GM23338 (cell line): ENCODE measurements around the gene SYNDIG1. TPM values are rescaled to one million over a fixed set of nuclear protein-coding genes. Genes with fewer than 3 reads are reported as not detected.

ENCODE experiments used
- ATAC-seq: fragments of 200-7000 bp; cut with Tn5 transposase; 3 replicates; pipeline ENCODE4 v1.9.1; 2020
- DNase-seq: peaks from one replicate; pipeline ENCODE4 v3.0.0-alpha.2; 2015; ENCODE audit warnings: low spot score
- H2AFZ ChIP-seq: fragments of 200-600 bp; sonication (generic); 2 replicates; pipeline ENCODE4 v1.8.0; 2016; ENCODE audit warnings: antibody characterized with exemption, mild to moderate bottlenecking, moderate library complexity
- H3F3A ChIP-seq: fragments of 200-600 bp; sonication (generic); replicated peaks from 2 replicates; pipeline ENCODE4 v1.8.0; 2017; ENCODE audit warnings: antibody characterized with exemption, mixed run types, low read depth
- H3K27ac ChIP-seq: fragments of 200-600 bp; sonication (generic); 2 replicates; pipeline ENCODE4 v1.6.1; 2016; ENCODE audit warnings: low read depth
- H3K27me3 ChIP-seq: fragments of 200-600 bp; sonication (generic); 2 replicates; pipeline ENCODE4 v1.8.0; 2016; ENCODE audit warnings: mild to moderate bottlenecking, mixed run types, moderate library complexity; ENCODE audit not compliant: insufficient read depth
- H3K36me3 ChIP-seq: fragments of 200-600 bp; sonication (generic); 2 replicates; pipeline ENCODE4 v1.8.0; 2016; ENCODE audit warnings: mild to moderate bottlenecking; ENCODE audit not compliant: insufficient read depth
- H3K4me1 ChIP-seq: fragments of 200-600 bp; sonication (generic); 2 replicates; pipeline ENCODE4 v1.8.0; 2016; ENCODE audit warnings: mild to moderate bottlenecking, moderate library complexity; ENCODE audit not compliant: insufficient read depth
- H3K4me2 ChIP-seq: fragments of 200-600 bp; sonication (generic); 2 replicates; pipeline ENCODE4 v1.7.1; 2017; ENCODE audit warnings: mixed run types
- H3K4me3 ChIP-seq: fragments of 200-600 bp; sonication (generic); 2 replicates; pipeline ENCODE4 v1.6.1; 2016; ENCODE audit warnings: mixed run types
- H3K79me2 ChIP-seq: fragments of 200-600 bp; sonication (generic); replicated peaks from 2 replicates; pipeline ENCODE4 v1.8.0; 2017; ENCODE audit warnings: mild to moderate bottlenecking; ENCODE audit not compliant: insufficient read depth
- H3K9me2 ChIP-seq: fragments of 200-600 bp; sonication (generic); 2 replicates; pipeline ENCODE4 v1.8.0; 2017; ENCODE audit not compliant: insufficient read depth
- H4K20me1 ChIP-seq: fragments of 200-600 bp; sonication (generic); replicated peaks from 2 replicates; pipeline ENCODE4 v1.8.0; 2017; ENCODE audit warnings: mild to moderate bottlenecking; ENCODE audit not compliant: insufficient read depth
- H3K27ac Mint-ChIP-seq: 2 replicates; pipeline ENCODE4 v1.8.0; 2020; ENCODE audit warnings: inconsistent platforms, mild to moderate bottlenecking, moderate library complexity, mixed read lengths
- H3K27me3 Mint-ChIP-seq: 3 replicates; pipeline ENCODE4 v1.8.0; 2022; ENCODE audit warnings: low read depth, mild to moderate bottlenecking, moderate library complexity, mixed read lengths, inconsistent platforms; ENCODE audit not compliant: insufficient read depth, poor library complexity
- H3K36me3 Mint-ChIP-seq: 3 replicates; pipeline ENCODE4 v1.8.0; 2021; ENCODE audit warnings: low read depth, mild to moderate bottlenecking, inconsistent platforms, moderate library complexity, mixed read lengths
- H3K4me1 Mint-ChIP-seq: 3 replicates; pipeline ENCODE4 v1.8.0; 2020; ENCODE audit warnings: mild to moderate bottlenecking, inconsistent platforms, mixed read lengths
- H3K4me3 Mint-ChIP-seq: 3 replicates; pipeline ENCODE4 v1.8.0; 2021; ENCODE audit warnings: moderate library complexity, mild to moderate bottlenecking, inconsistent platforms, mixed read lengths
- H3K9me3 Mint-ChIP-seq: 3 replicates; pipeline ENCODE4 v1.8.0; 2020; ENCODE audit warnings: moderate library complexity, mild to moderate bottlenecking, inconsistent platforms, mixed read lengths
- CREB1 ChIP-seq: fragments of 250-450 bp; sonication (Bioruptor Pico); IDR thresholded peaks from 2 replicates; pipeline ENCODE4 v1.5.0; 2020; ENCODE audit warnings: low read depth, mild to moderate bottlenecking, moderate library complexity
- CTCF ChIP-seq, 2 experiments: fragments of 200-600 bp in 1 of 2; sonication (generic) in 1 of 2; conservative IDR thresholded peaks; 2 replicates each; pipeline versions ENCODE4 v1.5.1 to v1.6.1; 2016 to 2017; ENCODE audit warnings: antibody characterized with exemption in 2 of 2, low read depth in 2 of 2, mild to moderate bottlenecking in 2 of 2, moderate library complexity in 1 of 2
- ETS1 ChIP-seq: IDR thresholded peaks from 2 replicates; pipeline ENCODE4 v1.6.1; 2016; ENCODE audit warnings: antibody characterized with exemption
- EZH2 ChIP-seq: fragments of 200-600 bp; sonication (generic); IDR thresholded peaks from one replicate; pipeline ENCODE4 v1.8.0; 2017; ENCODE audit warnings: antibody characterized with exemption, mild to moderate bottlenecking, low read depth; ENCODE audit not compliant: unreplicated experiment
- EZH2phosphoT487 ChIP-seq: fragments of 200-600 bp; sonication (generic); IDR thresholded peaks from one replicate; pipeline ENCODE4 v1.8.1; 2018; ENCODE audit warnings: antibody characterized with exemption; ENCODE audit not compliant: unreplicated experiment
- JUNB ChIP-seq: IDR thresholded peaks from one replicate; pipeline ENCODE4 v1.6.1; 2016; ENCODE audit warnings: antibody characterized with exemption; ENCODE audit not compliant: unreplicated experiment
- NANOG ChIP-seq: IDR thresholded peaks from 2 replicates; pipeline ENCODE4 v1.6.1; 2016; ENCODE audit warnings: antibody characterized with exemption, borderline replicate concordance
- POLR2AphosphoS5 ChIP-seq: IDR thresholded peaks from 2 replicates; pipeline ENCODE4 v1.6.1; 2016; ENCODE audit warnings: antibody characterized with exemption, low read depth
- REST ChIP-seq: IDR thresholded peaks from one replicate; pipeline ENCODE4 v1.6.1; 2018; ENCODE audit warnings: antibody characterized with exemption; ENCODE audit not compliant: unreplicated experiment
- STAT1 ChIP-seq: IDR thresholded peaks from one replicate; pipeline ENCODE4 v1.6.1; 2016; ENCODE audit warnings: antibody characterized with exemption; ENCODE audit not compliant: unreplicated experiment
- ZNF114 ChIP-seq: fragments of 250-450 bp; sonication (Bioruptor Pico); IDR thresholded peaks from 2 replicates; pipeline ENCODE4 v1.5.0; 2020; ENCODE audit warnings: mild to moderate bottlenecking, moderate library complexity
- ZNF331 ChIP-seq: fragments of 250-450 bp; sonication (Bioruptor Pico); IDR thresholded peaks from 2 replicates; pipeline ENCODE4 v1.5.0; 2020; ENCODE audit warnings: low read depth, mild to moderate bottlenecking, moderate library complexity
- ZNF462 ChIP-seq: fragments of 250-450 bp; sonication (Bioruptor Pico); IDR thresholded peaks from 2 replicates; pipeline ENCODE4 v1.5.0; 2020; ENCODE audit warnings: mild to moderate bottlenecking, moderate library complexity
- polyA plus RNA-seq: library from polyadenylated mRNA; unstranded; fragments of >200 nt; fragmentation: Nextera tagmentation; extraction: Ambion mirVana; gene quantifications from 2 replicates; pipeline ENCODE4 v1.2.1, GENCODE V29; 2016
- total RNA-seq: library from RNA; depleted of rRNA; stranded (reverse); fragments of >200 nt; shearing (Covaris generic); gene quantifications from 2 replicates; pipeline ENCODE4 v1.2.3, GENCODE V29; 2014

Gene SYNDIG1
- total and polyA plus RNA-seq, 2 experiments from 2014 or later: 2.8 to 4.8 TPM

GRCh38 chr20:24421071-24421470, 48.4 kb upstream of the SYNDIG1 start:
- Mint-ChIP-seq H3K27me3 (peaks cover 3% of the 10 kb centered on the region), H3K36me3 (peaks cover 9% of the 10 kb centered on the region), H3K4me3 (no peak overlapping the region), H3K27ac (no peak overlapping the region), H3K9me3 (peaks cover 15% of the 10 kb centered on the region), H3K4me1 (peaks cover 34% of the 10 kb centered on the region)
- Histone ChIP-seq H3K4me1 (peaks cover 36% of the 10 kb centered on the region), H3K4me3 (no peak overlapping the region), H3K79me2 (no peaks in the 10 kb centered on the region), H3K4me2 (no peak overlapping the region), H3K27me3 (no peaks in the 10 kb centered on the region), H2AFZ (no peak overlapping the region), H3K27ac (no peak overlapping the region), H4K20me1 (no peaks in the 10 kb centered on the region), H3F3A (no peaks in the 10 kb centered on the region), H3K9me2 (0 out of 2 replicates have a peak, but pooled peaks cover 2% of the 10 kb centered on the region), H3K36me3 (no peaks in the 10 kb centered on the region)
- TF ChIP-seq POLR2AphosphoS5: no peak
- no peak for TF ChIP-seq ETS1
- no peak for TF ChIP-seq EZH2phosphoT487
- no peak for TF ChIP-seq STAT1
- no peak for TF ChIP-seq CREB1 (CRISPR knock-in tag)
- TF ChIP-seq ZNF114 (CRISPR knock-in tag): no peak
- TF ChIP-seq ZNF331 (CRISPR knock-in tag): no peak
- no peak for TF ChIP-seq CTCF (conservative IDR thresholded peaks at IDR 0.05; ENCODE audit: low read depth in 2 of 2)
- TF ChIP-seq ZNF462 (CRISPR knock-in tag): no peak
- TF ChIP-seq REST: no peak
- no peak for TF ChIP-seq EZH2
- TF ChIP-seq NANOG: no peak
- no peak for TF ChIP-seq JUNB
- DNase-seq (no peak), ATAC-seq (no peak)
